Stimulated activated CD4-positive, alpha-beta T cell treated with anti-CD3 and anti-CD28 coated beads, Interleukin-1b, Interleukin-23, amount 100 ng/mL, for 24 hours (primary cell): ENCODE data around the gene AQP3.
A peak's percentile ranks its signal among the peaks of the same experiment; 100 is the strongest.
"Not testable (repeated sequence)": the region's sequence is repeated elsewhere in the genome, so short reads cannot be mapped to it uniquely, and the experiment has no call there.

Experiments used
- DNase-seq, 4 experiments: peaks; one replicate each; pipeline ENCODE4 v3.0.0-alpha.2; 2020; ENCODE audit warnings: low read depth in 4 of 4, low spot score in 1 of 4

Gene AQP3

DNA sequence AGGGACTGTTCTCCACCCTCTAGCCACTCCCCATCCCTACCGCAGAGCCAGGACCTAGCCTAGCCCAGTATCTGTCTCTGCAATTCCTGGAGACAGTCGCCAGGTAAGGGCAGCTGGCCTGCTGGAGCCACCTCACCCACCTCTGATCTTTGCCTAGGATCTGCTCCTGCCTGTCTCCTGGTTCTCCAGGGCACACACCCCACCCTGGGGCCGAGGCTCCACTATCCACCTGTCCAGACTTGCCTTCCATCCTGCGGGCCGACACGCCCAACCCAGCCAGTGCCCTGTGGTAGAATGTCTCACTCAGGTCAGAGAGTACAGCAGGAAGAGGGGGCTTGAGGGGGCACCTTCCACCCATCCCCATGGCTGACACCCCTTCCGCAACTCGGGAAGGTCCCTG lies 29.3 kb downstream of the AQP3 start:
- no peak for DNase-seq

DNA sequence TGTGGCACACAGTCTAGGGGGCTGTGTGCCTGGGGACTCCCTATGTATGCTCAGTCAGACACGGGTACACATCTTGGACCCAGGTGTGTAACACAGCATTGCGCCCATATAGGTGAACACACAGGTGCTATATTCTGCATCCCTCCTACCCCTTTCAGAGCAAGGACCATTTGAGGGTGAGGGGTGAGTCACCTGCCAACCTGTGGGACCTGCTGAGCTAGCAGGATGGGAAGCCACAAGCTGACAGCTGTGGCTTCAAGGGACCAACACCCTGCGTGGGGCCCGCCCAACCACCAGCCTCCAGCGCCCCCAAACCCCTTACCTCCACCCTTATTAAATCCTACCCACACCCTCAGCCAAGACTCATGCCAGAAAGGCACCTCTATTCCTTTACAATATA lies 30.4 kb downstream of the AQP3 start:
- DNase-seq: no peak

DNA sequence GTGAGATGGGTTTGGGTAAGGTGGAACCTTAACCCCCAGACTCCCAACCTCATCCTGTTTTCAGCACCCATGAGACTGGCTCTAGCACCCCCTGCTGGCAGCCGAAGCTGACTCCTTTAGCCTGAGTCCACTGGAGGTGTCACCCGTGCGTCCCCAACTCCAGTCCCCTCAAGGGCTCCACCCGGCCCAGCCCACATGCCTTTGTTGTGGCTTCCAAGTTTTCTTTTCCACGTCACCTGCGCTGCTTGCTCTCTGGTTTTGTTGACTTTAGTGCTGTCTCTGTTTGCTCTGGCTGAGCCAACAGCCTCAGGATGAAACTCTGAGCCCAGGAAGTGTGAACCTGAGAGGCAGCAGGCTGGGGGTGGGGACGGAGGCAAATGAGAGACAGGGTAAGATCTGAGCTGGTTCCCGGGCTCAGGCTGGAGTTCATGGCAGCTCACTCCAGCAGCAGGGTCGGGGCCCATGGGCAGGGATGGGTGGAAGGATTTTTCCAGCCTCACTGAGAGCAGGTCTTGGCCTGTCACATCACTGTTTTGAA lies 31.8 kb downstream of the AQP3 start:
- peak; percentile 69 to 90 (median 72) for DNase-seq

DNA sequence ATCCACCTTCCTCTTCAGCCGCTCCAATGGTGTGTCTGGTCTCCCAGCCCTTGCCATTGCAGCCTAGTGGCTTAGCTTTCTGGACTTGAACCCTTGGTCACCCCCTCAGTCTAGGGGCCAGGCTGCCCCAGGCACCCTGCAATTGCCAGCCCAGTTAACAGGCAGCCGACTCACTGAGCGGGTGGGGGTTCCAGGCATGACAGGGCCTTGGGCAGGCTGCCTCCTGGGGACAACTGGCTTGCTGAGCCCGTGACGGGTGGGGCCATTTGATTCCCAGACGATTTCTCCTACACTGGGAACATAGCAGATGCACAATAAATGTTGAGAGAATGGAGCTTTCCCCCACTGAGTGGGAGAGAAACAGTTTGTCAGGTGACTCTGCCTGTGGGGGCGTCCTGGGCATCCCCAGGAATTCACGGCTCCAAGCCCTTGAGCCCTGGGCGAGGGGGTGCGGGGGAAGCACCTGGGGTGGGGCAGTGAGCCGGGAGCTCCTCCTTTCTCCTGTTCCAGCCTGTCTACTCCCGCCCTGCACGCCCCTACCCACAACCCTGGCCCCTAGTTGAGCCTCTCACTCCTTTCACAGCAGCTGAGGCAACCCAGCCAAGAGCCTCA lies 32.4 kb downstream of the AQP3 start:
- DNase-seq: no peak

DNA sequence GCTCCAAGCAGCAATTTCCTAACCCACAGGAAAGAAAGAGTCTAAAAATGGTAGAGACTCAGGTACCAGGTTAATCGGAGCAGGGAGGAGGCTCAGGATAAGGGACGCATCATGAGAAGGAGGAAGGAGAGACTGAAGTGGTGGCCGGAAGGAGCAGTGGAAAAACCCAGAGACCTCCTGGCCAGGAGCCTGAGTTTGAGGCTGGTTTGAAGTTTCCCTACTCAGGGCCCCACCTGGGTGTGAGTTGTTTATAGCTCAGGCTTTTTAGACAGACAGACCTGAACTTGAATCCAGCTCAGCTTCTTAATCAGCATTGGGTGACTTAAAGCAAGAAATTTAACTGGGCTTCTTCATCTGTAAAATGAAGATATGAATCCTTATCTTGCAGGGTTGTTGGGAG lies 33.1 kb downstream of the AQP3 start:
- no peak for DNase-seq

DNA sequence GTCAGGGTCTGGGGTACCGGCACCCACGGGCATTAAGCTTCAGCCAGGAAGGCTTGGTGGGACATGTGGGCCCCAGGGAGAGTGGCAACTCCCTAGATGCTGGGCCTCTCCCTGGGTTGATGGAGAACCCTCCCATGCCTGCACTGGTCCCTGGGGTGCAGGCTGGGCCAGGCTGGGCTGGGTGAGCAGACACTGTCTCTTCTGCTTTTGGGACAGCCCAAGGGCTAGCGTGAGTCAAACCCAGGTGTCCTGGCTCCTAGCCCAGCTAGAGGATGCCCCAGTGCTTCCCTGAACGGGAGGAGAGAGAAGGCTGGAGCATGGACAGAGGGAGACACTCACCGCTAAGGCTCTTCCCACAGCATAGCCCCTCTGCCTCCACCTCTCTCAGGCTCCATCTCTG lies 39.3 kb downstream of the AQP3 start:
- DNase-seq: no peak

DNA sequence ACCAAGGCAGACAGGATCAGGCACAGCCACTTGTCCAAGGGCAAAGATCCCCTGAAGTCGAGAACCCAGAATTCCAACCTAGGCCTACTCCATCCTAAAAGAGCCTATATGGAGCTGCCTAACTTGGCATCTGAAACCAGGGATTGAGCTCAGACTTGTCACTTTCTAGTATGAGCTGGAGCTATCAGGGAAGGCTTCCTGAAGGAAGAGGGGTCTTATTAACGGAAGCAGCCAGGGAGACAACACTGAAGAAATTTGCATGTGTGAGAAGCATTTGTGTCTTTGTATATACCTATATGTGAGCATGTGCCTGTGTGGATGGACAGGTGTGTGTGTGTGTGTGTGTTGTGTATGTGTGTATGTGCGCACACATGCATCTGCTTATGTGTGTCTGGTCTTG lies 40.3 kb downstream of the AQP3 start:
- no peak for DNase-seq

DNA sequence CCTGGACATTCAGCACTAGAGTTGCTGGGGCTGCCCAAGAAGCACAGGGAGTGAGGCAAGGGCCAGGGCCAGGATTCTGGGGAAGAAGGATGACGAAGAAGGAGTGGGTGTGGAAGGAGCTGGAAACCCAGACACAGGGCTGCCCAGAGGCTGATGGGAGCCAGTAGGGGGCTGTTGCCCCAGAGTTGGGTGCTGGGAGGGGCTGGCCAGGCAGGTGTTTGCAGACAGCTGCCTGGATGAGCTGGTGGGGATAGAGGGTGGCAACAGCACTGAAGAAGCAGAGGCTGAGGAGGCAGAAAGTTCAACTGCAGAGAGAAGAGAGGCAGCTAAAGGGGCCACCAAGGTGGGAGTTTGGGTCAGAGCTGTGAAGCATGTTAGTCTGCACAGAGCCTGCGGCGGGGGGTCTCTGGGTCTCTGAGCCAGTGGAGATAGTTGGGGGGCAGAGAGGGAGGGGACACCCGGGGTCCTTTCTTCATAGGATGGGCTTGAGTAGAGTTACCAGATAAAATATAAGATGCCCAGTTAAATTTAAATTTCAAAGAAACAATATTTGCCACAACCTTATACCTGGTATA lies 42.5 kb downstream of the AQP3 start:
- no peak for DNase-seq

DNA sequence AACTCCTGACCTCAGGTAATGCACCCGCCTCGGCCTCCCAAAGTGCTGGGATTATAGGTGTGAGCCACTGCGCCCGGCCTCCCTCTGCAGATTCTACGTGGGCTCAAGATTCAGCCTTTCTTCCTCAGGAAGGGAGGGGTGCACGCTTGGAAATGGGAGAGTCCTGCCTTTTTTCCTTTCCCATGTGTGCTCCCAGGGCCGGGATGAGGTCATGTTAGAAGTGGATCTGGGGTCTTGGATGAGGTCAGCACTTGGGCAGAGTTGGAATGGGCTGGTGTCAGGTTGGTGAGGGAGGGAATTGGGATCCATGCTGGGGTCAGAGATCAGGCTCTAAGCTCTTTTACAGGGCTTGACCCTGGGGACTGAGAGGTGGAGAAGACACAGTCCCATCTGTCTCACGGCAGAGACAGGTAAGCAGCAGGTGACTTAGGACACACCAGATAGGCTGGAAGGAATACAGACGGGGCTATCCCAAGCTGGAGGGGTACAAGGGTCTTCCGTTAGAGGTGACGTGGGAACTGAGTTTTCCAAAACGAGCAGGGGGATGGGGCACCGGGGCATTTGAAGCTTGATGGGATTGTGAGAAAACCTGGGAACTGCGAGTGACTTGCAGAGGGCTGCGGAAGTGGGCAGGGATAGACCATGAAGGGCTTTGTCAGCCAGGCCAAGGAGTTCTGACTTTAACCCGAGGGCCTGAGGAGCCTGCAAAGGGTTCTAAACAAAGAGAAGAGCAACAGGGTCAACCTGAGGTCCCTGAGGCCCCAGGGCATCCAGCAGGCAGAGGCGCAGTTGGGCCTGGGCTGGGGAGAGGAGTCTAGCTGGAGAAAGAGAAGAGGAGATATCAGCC lies 43.2 kb downstream of the AQP3 start:
- no peak for DNase-seq

DNA sequence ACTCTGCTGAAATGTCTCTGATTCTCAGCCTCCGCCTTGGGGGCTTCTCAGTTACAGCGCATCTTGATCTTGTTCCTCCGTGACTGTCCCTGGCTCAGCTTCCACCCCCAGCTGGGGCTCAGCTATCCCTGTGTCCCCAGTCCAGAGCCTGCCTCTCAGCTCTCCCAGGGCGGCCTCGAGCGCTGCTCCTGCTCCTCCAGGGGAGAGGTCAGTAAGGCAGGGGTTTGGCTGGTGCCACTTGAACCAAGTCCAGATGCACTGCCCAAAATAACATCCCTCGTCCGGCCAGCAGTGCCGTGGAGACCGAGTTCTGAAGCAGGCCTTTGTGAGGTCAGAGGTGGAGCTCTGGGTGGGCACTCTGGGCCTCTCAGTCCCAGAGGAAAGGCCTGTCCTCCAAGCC lies 45.0 kb downstream of the AQP3 start, which contains the start of gene AQP7:
AQP7 (minus strand) TSS at position 198 of the 400 bp plus-strand sequence. CDS start 1,306 bp downstream, outside the sequence.
- not testable (repeated sequence) for DNase-seq

DNA sequence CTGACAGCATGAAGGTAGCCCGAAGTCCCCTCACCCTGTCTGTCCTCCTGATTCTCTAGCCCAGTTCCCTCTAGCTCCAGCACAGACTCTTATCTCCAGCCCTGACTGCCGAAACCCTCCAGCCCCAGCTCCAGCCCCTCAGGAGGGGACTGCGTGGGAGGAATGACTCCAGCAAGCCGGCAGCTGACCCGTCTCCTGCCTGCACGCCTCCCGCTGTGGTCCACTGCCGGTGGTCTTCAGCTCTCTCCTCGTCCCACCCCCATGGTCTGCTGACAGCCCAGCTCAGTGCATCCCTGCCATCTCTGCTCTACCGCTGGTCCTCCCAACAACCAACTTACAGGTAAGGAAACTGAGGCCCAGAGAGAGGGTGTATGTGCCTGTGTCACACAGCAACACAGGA lies 45.6 kb downstream of the AQP3 start:
- DNase-seq: not testable (repeated sequence)

DNA sequence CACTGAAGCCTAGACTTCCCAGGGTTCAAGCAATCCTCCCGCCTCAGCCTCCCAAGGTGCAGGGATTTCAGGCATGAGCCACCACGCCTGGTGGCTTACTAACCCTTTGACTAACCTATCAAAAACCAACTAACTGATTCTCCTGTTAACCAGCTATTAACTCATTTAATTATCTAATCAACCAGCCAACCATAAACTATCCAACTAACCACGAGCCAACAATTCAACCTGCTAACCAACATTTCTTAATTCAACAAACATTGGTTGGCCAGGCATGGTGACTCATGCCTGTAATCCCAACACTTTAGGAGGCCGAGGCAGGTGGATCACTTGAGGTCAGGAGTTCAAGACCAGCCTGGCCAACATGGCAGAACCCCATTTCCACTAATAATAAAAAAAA lies 48.3 kb downstream of the AQP3 start:
- not testable (repeated sequence) for DNase-seq

DNA sequence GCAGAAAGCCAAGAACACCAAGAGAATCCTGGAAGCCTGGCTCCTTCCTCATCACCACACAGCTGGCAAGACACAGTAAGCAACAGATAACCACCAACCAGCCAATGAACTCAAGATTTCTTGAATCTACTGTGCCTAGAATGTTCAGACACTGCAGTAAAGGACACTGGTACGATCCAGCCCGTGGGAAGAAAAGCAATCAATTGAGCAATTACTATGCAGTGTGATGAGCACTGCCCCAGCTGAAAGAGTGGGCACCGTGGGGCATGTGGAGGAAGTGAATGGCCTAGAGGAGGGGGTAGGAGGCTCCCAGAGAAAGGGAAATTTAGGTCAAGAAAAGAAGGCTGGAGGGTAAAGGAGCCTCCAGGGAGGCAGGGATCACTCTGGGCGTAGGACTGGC lies 49.6 kb downstream of the AQP3 start:
- DNase-seq: not testable (repeated sequence)

DNA sequence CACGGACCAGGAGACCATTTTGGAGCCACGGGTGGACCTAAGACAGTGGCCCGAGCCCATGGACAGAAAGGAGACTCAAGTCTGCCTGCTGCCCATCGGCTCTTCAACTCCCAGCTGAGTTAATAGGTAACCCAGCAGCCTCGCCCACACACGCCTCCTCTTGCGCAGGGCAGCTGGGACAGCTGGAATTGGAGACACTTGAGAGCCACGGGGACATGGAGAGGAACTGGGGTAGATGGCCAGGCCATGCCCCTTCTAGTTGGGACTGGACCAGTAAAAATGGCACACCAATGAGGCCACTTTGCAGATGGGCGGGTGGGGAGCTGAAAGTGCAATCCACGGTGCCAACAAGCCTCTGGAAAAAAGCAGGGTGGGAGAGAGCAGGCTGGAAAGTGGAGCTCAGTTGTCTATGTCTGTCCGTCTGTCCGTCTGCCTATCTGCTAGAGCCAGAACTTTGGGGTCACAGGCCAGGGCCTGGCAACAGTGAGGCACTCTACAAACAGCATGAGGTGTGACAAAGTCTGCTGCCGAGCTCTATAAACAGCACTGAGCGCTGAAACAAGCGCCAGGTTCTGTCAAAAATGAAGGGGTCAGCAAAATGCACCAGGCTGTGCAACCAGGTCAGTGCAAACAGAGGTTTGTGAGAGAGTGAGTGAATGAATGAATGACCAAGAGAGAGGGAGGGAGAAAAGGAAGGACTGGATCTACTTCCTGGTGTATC lies 52.1 kb downstream of the AQP3 start:
- not testable (repeated sequence) for DNase-seq

DNA sequence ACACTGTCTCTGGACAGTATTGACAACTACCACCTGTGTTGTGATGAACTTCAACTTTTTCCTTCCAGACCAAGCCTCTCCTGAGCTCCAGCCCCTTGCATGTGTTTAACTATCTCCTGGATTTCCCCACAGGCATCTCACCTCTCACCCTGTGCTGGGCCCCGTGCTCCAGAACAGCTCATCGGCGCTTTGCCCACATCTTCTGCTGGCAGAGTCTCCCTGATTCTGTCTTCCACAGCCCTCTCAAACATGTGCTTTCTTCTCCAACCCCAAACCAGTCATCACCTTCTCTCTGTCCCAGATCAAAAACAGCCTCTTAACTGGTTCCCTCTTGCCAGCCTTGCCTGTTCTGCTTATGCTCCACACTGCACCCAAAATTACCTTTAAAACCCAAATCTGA lies 53.4 kb downstream of the AQP3 start:
- DNase-seq: not testable (repeated sequence)

DNA sequence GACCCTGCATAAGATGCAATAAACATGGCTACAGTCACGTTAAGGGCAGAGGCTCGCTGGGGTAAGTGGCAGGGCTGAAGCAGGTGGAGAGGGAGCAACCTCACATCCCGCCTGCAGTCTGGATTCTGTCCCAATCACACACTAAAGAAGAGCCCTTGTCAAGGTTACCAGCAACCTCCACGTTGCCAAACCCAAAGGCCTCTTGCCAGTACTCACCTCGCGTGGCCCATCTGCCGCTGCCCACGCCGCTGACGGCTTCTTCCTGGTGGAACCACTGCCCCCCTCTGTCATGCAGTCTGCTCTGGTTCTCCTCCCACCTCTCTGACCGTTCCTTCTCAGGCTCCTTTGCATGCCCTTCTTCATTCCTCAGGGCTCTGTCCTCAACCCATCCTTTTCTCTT lies 53.8 kb downstream of the AQP3 start:
- DNase-seq: no peak

DNA sequence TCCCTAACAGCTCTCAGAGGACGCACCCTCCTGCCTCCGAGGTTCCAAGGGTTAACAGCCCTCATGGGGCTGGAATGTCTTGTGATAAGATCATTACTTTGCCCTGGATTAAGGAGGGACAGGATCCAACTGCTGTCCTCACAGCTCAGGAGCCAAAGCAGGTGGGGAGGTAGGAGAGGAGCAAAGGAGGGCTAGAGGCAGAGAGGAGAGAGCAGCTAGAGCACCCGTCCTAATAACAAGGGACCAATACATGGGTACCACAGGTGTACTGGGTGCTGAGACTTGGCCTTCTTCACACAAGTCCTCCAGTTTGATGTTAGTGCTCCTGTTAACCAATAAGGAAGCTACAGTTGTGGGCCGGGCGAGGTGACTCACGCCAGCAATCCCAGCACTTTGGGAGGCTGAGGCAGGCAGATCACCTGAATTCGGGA lies 54.8 kb downstream of the AQP3 start:
- not testable (repeated sequence) for DNase-seq
